IPS-18c (cell line): Measurements from ENCODE around the gene DPY19L1.
A peak's percentile ranks its signal among the peaks of the same experiment; 100 is the strongest.

ENCODE experiments used
- H3K4me3 ChIP-seq: 2 replicates; pipeline ENCODE4 v1.7.0; 2013; ENCODE audit warnings: low read depth, mild to moderate bottlenecking, low read length, moderate library complexity; ENCODE audit not compliant: insufficient read depth
- H3K9me3 ChIP-seq: one replicate; pipeline ENCODE4 v1.6.1; 2013; ENCODE audit warnings: mild to moderate bottlenecking, low read length, moderate library complexity; ENCODE audit not compliant: control insufficient read depth, insufficient read depth

DPY19L1 gene

GRCh38 chr7:35037526-35038341, 449 bp upstream of the DPY19L1 start:
- peak overlapping the region; percentile 78 for H3K4me3 ChIP-seq
- H3K9me3 ChIP-seq = no peaks in the 10 kb centered on the region

GRCh38 chr7:35036361-35037171, 719 bp downstream of the DPY19L1 start:
- Histone ChIP-seq H3K9me3 (no peaks in the 10 kb centered on the region), H3K4me3 (peak overlapping the region; percentile 84)

GRCh38 chr7:35035511-35035961, 1.7 kb downstream of the DPY19L1 start:
- H3K9me3 ChIP-seq = no peaks in the 10 kb centered on the region
- peak overlapping the region; percentile 84; the same call in 1 of the 2 replicates for H3K4me3 ChIP-seq

GRCh38 chr7:35032166-35032565, 5.1 kb downstream of the DPY19L1 start:
- Histone ChIP-seq H3K4me3 (no peak overlapping the region), H3K9me3 (no peaks in the 10 kb centered on the region)

- Histone ChIP-seq H3K9me3 (no peaks in the 10 kb centered on the region), H3K4me3 (no peak overlapping the region)
Measured at GRCh38 chr7:35030848-35031247, 6.4 kb downstream of the DPY19L1 start.

GRCh38 chr7:35029311-35029710, 8.0 kb downstream of the DPY19L1 start:
- Histone ChIP-seq H3K9me3 (no peaks in the 10 kb centered on the region), H3K4me3 (no peak overlapping the region)

GRCh38 chr7:35026150-35026549, 11.1 kb downstream of the DPY19L1 start:
- H3K4me3 ChIP-seq = no peak overlapping the region
- H3K9me3 ChIP-seq = peaks cover 2% of the 10 kb centered on the region

- Histone ChIP-seq H3K9me3 (peaks cover 2% of the 10 kb centered on the region), H3K4me3 (no peak overlapping the region)
Measured at GRCh38 chr7:35025369-35025870, 11.9 kb downstream of the DPY19L1 start.

GRCh38 chr7:35024298-35024697, 13.0 kb downstream of the DPY19L1 start:
- no peak overlapping the region for H3K4me3 ChIP-seq
- peaks cover 2% of the 10 kb centered on the region for H3K9me3 ChIP-seq

- Histone ChIP-seq H3K4me3 (no peak overlapping the region), H3K9me3 (peaks cover 2% of the 10 kb centered on the region)
Measured at GRCh38 chr7:35022725-35023124, 14.6 kb downstream of the DPY19L1 start.

- peaks cover 2% of the 10 kb centered on the region for H3K9me3 ChIP-seq
Measured at GRCh38 chr7:35021445-35021844, 15.8 kb downstream of the DPY19L1 start.

GRCh38 chr7:35019801-35020200, 17.5 kb downstream of the DPY19L1 start:
- H3K4me3 ChIP-seq = no peak overlapping the region
- peaks cover 2% of the 10 kb centered on the region for H3K9me3 ChIP-seq

More at GRCh38 chr7:35021445-35021844, 15.8 kb downstream of the DPY19L1 start:
- no peak overlapping the region for H3K4me3 ChIP-seq

GRCh38 chr7:35019179-35019729, 18.0 kb downstream of the DPY19L1 start:
- Histone ChIP-seq H3K4me3 (no peak overlapping the region), H3K9me3 (peaks cover 2% of the 10 kb centered on the region)

GRCh38 chr7:35015346-35015859, 21.9 kb downstream of the DPY19L1 start:
- no peaks in the 10 kb centered on the region for H3K9me3 ChIP-seq

GRCh38 chr7:35012160-35012559, 25.1 kb downstream of the DPY19L1 start:
- H3K9me3 ChIP-seq = no peaks in the 10 kb centered on the region
- H3K4me3 ChIP-seq = no peak overlapping the region

More at GRCh38 chr7:35015346-35015859, 21.9 kb downstream of the DPY19L1 start:
- no peak overlapping the region for H3K4me3 ChIP-seq

- Histone ChIP-seq H3K9me3 (no peaks in the 10 kb centered on the region), H3K4me3 (no peak overlapping the region)
Measured at GRCh38 chr7:35011085-35011484, 26.2 kb downstream of the DPY19L1 start.

- H3K9me3 ChIP-seq = no peaks in the 10 kb centered on the region
- H3K4me3 ChIP-seq = no peak overlapping the region
Measured at GRCh38 chr7:35007768-35008167, 29.5 kb downstream of the DPY19L1 start.
